Heart left ventricle (tissue), 16 donors: ENCODE measurements around the gene TACR3. TPM values are rescaled to one million over a fixed set of nuclear protein-coding genes. Genes with fewer than 3 reads are reported as not detected.
A peak's percentile ranks its signal among the peaks of the same experiment; 100 is the strongest.

Experiments
- ATAC-seq, 4 donors: fragments of 200-7000 bp; cut with Tn5 transposase; one replicate each; pipeline ENCODE4 v1.9.1; 2020 to 2022; ENCODE audit warnings: moderate library complexity in 4 of 4, mild to moderate bottlenecking in 3 of 4, moderate number of reproducible peaks in 1 of 4
- DNase-seq, 5 donors: peaks; one replicate each; pipeline ENCODE4 v3.0.0-alpha.2; 2020
- H3K27ac ChIP-seq, 12 donors: fragments of 200-600 bp; sonication (generic) in 4 of 12; one replicate each; pipeline versions ENCODE4 v1.5.0 to v1.8.0; 2016 to 2022; ENCODE audit warnings: mild to moderate bottlenecking in 2 of 12
- H3K27me3 ChIP-seq, 9 donors: fragments of 200-600 bp; sonication (generic) in 2 of 9; one replicate each; pipeline versions ENCODE4 v1.5.1 to v1.8.0; 2016 to 2022; ENCODE audit warnings: mild to moderate bottlenecking in 3 of 9
- H3K36me3 ChIP-seq, 9 donors: fragments of 200-600 bp; sonication (generic) in 2 of 9; one replicate each; pipeline versions ENCODE4 v1.5.0 to v1.8.0; 2018 to 2022; ENCODE audit warnings: mild to moderate bottlenecking in 2 of 9
- H3K4me1 ChIP-seq, 12 donors: fragments of 200-600 bp; sonication (generic) in 4 of 12; one replicate each; pipeline versions ENCODE4 v1.5.0 to v1.8.0; 2016 to 2022; ENCODE audit warnings: mild to moderate bottlenecking in 3 of 12
- H3K4me3 ChIP-seq, 12 donors: fragments of 200-600 bp; sonication (generic) in 4 of 12; one replicate each; pipeline versions ENCODE4 v1.5.0 to v1.8.0; 2017 to 2022; ENCODE audit warnings: mild to moderate bottlenecking in 9 of 12, moderate library complexity in 4 of 12
- H3K9me3 ChIP-seq, 12 donors: fragments of 200-600 bp; sonication (generic) in 4 of 12; one replicate each; pipeline versions ENCODE4 v1.5.0 to v1.8.0; 2016 to 2022; ENCODE audit warnings: mild to moderate bottlenecking in 1 of 12
- POLR2A ChIP-seq, 2 donors: fragments of 450-650 bp; IDR thresholded peaks; one replicate each; pipeline ENCODE4 v1.6.1; 2017; ENCODE audit warnings: antibody characterized with exemption in 2 of 2, mild to moderate bottlenecking in 2 of 2, moderate library complexity in 2 of 2
- WGBS, 4 donors: extraction: QIAGEN DNeasy Blood & Tissue Kit in 2 of 4; methylation state at CpG; one replicate each; pipeline versions ENCODE4 v1.1.5 to v1.1.7; 2013 to 2018; 5-methylcytosine and 5-hydroxymethylcytosine counted together
- intact Hi-C, 10 donors: fragments of 100-400 bp; cut with DNase I; formaldehyde crosslinking; loops; one replicate each; pipeline versions ENCODE4 v1.11.1 to v1.14.2; 2022
- long read RNA-seq, 3 donors: library from polyadenylated mRNA; unstranded; transcript quantifications; one replicate each; pipeline ENCODE4 v2.0.0, GENCODE V29; 2020 to 2021
- polyA plus RNA-seq, 2 donors: library from polyadenylated mRNA; stranded (reverse); fragments of 200-250 nt; gene quantifications; one replicate each; pipeline ENCODE4 v1.2.3, GENCODE V29; 2013
- total RNA-seq, 9 donors: library from RNA; depleted of rRNA in 2 of 9; stranded (reverse); fragments of >200 nt in 2 of 9; fragmentation: NEBNext Ultra II Directional in 3 of 9; extraction: Animal tissue kit (Norgen Biotek cat#: 25700) in 3 of 9; gene quantifications; one replicate each; pipeline versions ENCODE4 v1.1.0 to v1.2.4, GENCODE V29; 2016 to 2023
- TF ChIP-seq, protein P1 (sequence below), 12 donors: fragments of 200-600 bp; sonication (generic) in 4 of 12; IDR thresholded peaks; one replicate each; pipeline versions ENCODE4 v1.5.0 to v1.8.0; 2018 to 2022; ENCODE audit warnings: antibody characterized with exemption in 12 of 12, mild to moderate bottlenecking in 5 of 12
- donor health status: ischemic (EF 13 %, LVEDD 7.1; RV severe dilation, severe dysfunction).
- donor health status: healthy with polysubstance abuse.
- donor health status: DM: no; HTN: yes; CAD: no.
- donor health status: DM: no; HTN: no; CAD: no.
- donor health status: ischemic (EF 25% LVEDD 6.9; RV normal size, moderate dysfunction).
- donor health status: ischemic (EF 25% LVEDD 5.7; RV mildly dilated, moderate dysfunction).
- donor health status: healthy.
- donor health status: DM: yes; HTN: yes; CAD: no.
- donor health status: ischemic (EF 35%, LVEDD 5.7; RV mildly dilated, moderate dysfunction).
- donor health status: nonischemic (EF 11% LVEDD 7.7; RV severe dilation, severe dysfunction).
- donor health status: DM: yes; HTN: yes; CAD: no.
- donor health status: PGD.
- donor health status: ischemic (EF 29% LVEDD 5.4; RV normal size, mild dysfunction).
- donor health status: nonischemic (EF 23%, LVEDD 6.1; RV moderate dilation, normal function).

TACR3 gene
- total RNA-seq: not detected
- polyA plus RNA-seq: not detected
- long read RNA-seq, donor 1: 0 reads
- long read RNA-seq, donor 2: 0 reads
- long read RNA-seq, donor 3: 0 reads

- Histone ChIP-seq H3K27ac (no peak within 1 kb of the TSS), H3K4me3 (peak within 1 kb of the TSS in 6 of 12 donors; percentile 1 to 28 (median 9)), H3K9me3 (no peaks in the 10 kb centered on the region), H3K27me3 (peaks cover 0 to 14% (median 4%) of the 10 kb centered on the region in 9 donors), H3K4me1 (peaks cover 0 to 12% (median 0%) of the 10 kb centered on the region in 12 donors), H3K36me3 (no peaks in the 10 kb centered on the region)
- peak in 4 of 5 donors; percentile 7 to 53 (median 36) for DNase-seq
- WGBS, 4 donors: 0 to 1% (median 1%) methylated on average over 12 to 20 of the region's 20 CpGs
- no peak for TF ChIP-seq POLR2A (IDR thresholded peaks at IDR 0.05)
- TF ChIP-seq, protein P1, sequence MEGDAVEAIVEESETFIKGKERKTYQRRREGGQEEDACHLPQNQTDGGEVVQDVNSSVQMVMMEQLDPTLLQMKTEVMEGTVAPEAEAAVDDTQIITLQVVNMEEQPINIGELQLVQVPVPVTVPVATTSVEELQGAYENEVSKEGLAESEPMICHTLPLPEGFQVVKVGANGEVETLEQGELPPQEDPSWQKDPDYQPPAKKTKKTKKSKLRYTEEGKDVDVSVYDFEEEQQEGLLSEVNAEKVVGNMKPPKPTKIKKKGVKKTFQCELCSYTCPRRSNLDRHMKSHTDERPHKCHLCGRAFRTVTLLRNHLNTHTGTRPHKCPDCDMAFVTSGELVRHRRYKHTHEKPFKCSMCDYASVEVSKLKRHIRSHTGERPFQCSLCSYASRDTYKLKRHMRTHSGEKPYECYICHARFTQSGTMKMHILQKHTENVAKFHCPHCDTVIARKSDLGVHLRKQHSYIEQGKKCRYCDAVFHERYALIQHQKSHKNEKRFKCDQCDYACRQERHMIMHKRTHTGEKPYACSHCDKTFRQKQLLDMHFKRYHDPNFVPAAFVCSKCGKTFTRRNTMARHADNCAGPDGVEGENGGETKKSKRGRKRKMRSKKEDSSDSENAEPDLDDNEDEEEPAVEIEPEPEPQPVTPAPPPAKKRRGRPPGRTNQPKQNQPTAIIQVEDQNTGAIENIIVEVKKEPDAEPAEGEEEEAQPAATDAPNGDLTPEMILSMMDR (IDR thresholded peaks at IDR 0.05): no peak
- peak in 2 of 4 donors; percentile 39 to 48 for ATAC-seq
- intact Hi-C loops: no loop called here
These were observed at the start of gene TACR3 for GRCh38 chr4:103719830-103720207. TACR3 (minus strand) TSS chr4:103719985; CDS start chr4:103719675, 310 bp downstream.

- ATAC-seq (no peak), DNase-seq (no peak)
- H3K36me3 ChIP-seq: no peaks in the 10 kb centered on the region
- peaks cover 0 to 2% (median 0%) of the 10 kb centered on the region in 12 donors for H3K9me3 ChIP-seq
- intact Hi-C loops: no loop called here
- H3K4me1 ChIP-seq: no peaks in the 10 kb centered on the region
- no peak for TF ChIP-seq POLR2A (IDR thresholded peaks at IDR 0.05)
- TF ChIP-seq, protein P1 (IDR thresholded peaks at IDR 0.05): no peak
- no peaks in the 10 kb centered on the region for H3K27me3 ChIP-seq
- WGBS, 4 donors: 64 to 79% (median 68%) methylated on average over 2 of the region's 2 CpGs
- H3K4me3 ChIP-seq: no peak overlapping the region
- no peak overlapping the region for H3K27ac ChIP-seq
These were observed 37.8 kb upstream of the TACR3 start for GRCh38 chr4:103757631-103758030.

GRCh38 chr4:103756741-103757140 lies 37.0 kb upstream of the TACR3 start:
- H3K4me3 ChIP-seq: no peak overlapping the region
- no peak for DNase-seq
- H3K36me3 ChIP-seq: no peaks in the 10 kb centered on the region
- intact Hi-C loops: no loop called here
- ATAC-seq: no peak
- H3K27me3 ChIP-seq: no peaks in the 10 kb centered on the region
- H3K9me3 ChIP-seq: peaks cover 0 to 2% (median 0%) of the 10 kb centered on the region in 12 donors
- H3K27ac ChIP-seq: no peak overlapping the region
- no peak for TF ChIP-seq POLR2A (IDR thresholded peaks at IDR 0.05)
- TF ChIP-seq, protein P1 (IDR thresholded peaks at IDR 0.05): no peak
- no peaks in the 10 kb centered on the region for H3K4me1 ChIP-seq

DNA sequence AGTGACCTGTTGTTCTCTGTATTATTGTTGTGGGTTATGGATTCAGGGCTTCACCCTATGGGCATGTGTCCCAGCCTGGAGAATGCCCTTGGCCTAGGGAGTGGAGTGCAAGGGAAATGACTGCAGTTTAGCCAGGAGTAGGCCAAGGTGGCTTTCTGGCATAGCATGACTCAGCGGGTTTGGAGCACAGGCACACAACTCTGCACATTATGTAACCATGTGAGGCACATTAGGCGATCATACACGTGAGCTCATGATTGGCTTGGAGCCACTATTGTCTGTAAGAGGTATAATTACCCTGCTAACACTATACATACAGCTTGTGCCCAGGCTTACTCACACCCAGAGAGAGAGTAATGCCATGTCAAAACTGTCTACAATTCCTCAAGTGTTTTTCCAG lies 35.1 kb upstream of the TACR3 start:
- TF ChIP-seq, protein P1 (IDR thresholded peaks at IDR 0.05): no peak
- no peak for TF ChIP-seq POLR2A (IDR thresholded peaks at IDR 0.05)
- ATAC-seq: peak in 1 of 4 donors; percentile 15
- intact Hi-C loops: no loop called here
- 67 to 78% (median 71%) methylated on average over 3 of the region's 3 CpGs for WGBS, 4 donors
- Histone ChIP-seq H3K9me3 (peaks cover 0 to 2% (median 0%) of the 10 kb centered on the region in 12 donors), H3K27me3 (no peaks in the 10 kb centered on the region), H3K4me3 (no peak overlapping the region), H3K27ac (no peak overlapping the region), H3K4me1 (no peaks in the 10 kb centered on the region), H3K36me3 (no peaks in the 10 kb centered on the region)
- DNase-seq: peak in 1 of 5 donors; percentile 35
